ACHN (cell line): ENCODE data around the gene HMCN2.

Source experiments
- DNase-seq: peaks from one replicate; pipeline ENCODE4 v3.0.0-alpha.2; 2015
- in situ Hi-C: cut with HindIII; loops from 2 replicates; pipeline ENCODE4 v1.10.0; 2017; ENCODE audit warnings: low sequenced_read_pairs, low pct_ligation_motif_present, low pct_unique_long_range_greater_than_20kb

The HMCN2 gene

DNA sequence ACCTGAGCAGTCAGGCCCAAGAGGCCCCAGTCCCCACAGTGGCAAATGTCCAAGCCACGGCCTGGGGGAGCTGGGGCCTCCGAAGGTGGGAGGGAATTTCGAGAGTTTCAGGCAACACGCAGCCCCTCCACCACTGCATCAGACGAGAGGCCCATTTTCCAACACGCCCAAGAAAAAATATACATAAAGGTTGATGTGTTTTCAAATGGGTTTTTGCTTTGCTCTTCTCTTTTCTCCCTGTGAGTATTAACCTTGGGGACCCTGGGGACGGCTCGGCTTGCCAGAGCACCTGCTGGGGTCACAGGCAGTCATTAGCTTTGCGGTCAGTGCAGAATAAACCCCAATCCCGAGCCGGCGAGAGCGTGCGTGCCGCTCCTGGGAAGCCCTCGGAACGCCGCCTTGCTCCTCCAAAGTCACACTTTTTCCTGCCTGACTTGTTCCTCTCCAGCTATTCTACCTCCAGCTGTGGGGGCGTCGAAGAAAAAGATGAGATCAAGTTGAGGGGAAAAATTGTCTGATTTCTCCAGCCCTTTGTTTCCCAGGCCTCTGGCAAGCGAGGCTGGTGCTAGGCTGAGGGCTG lies 210.7 kb downstream of the HMCN2 start:
- no peak for DNase-seq
- in situ Hi-C loops: no loop called here

DNA sequence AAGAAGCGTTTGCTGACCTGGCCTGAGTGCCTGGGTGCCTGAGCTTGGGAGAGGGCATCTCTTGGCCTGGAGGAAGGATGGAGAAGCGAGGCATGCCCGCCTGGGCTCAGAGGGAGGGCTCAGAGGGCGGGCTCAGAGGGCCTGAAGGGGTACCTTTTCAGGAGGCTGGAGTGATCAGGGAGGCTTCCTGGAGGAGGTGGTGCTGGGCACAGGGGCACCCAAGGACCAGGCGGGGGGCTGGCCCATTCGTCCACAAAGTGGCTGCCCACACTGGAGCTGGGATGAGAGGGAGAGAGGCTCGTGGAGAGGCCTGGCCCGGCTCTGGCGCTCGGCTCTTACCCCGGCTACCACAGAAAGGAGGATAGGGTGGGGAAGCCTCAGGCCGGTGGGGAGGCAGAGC lies 212.0 kb downstream of the HMCN2 start:
- in situ Hi-C loops: no loop called here
- DNase-seq: no peak

DNA sequence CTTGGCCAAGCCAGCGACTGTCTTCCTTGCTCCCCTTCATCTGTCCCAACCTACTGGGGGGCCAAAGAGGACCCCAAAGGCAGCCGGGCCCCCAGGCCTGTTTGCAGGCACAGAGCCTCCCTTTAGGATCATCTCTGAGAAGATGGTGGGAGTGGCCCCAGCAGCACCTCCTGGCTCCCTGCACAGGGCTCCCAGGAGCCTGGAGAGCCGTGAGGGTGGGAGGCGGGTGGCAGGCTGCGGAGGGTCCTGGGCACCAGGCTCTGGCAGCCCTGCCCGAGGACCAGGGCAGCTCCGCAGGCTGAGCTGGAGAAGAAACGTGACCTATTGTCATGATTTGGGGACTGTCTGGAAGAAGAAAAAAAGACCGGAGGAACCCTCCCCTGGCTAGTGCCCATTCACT lies 212.6 kb downstream of the HMCN2 start:
- no peak for DNase-seq

DNA sequence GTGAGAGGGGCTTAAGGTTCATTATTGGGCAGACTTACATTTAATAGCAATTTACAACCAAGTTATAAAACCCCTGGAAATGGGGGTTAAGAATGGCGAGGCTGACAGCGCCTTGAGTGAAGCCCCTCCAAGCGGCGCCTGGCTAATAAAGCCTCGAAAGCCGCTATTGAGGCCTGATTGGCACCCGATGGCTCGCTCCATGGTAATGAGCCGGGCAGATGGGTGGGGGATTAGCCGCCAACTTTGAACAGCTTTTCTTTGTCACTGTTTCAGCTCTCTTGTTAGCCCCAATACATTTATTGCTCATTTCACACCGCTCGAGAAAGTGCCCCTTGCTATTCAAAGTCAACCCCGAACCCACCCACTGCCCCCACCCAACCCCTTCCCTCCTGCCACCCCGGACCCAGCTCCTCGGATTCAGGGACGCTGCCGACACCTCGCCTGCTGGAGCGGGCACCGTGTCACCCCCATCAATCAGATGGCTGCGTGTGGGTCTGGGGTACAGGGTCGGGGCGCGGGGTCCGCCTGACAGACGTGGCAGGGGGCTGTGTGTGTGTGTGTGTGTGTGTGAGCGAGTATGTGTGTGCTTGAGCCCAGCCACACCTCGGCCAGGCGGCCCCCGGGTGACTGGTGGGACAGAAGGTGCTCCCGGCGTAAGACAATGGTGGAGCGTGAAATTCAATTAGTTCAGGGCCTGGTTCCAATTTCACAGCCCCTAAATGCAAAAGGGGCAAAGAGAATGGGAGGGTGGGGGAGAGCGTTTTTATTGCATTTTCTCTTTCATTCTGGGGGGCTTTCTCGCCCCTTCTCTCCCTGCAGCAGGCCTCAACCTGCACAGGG lies 213.4 kb downstream of the HMCN2 start:
- DNase-seq: no peak
- in situ Hi-C loops: no loop called here

More for the DNA sequence above, 212.6 kb downstream of the HMCN2 start:
- in situ Hi-C loops: no loop called here

DNA sequence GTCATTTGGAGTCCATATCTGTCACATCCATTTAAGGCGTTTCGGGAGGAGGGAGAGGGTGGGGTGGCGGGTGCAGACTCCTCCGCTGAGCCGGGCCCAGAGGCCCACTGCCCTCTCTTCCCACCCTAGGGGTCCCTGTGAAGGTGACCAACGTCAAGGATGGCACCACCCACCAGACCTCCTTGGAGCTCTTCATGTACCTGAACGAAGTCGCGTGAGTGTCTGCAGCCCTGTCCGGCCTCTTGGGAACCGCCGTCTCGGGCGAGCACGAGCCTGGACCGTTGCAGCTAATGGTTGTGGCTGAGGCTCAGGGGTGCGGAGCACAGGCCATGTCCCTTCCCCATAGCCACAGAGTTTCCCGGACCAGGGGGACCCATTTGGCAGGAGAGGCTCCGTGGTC lies 214.0 kb downstream of the HMCN2 start:
- in situ Hi-C loops: no loop called here
- no peak for DNase-seq

DNA sequence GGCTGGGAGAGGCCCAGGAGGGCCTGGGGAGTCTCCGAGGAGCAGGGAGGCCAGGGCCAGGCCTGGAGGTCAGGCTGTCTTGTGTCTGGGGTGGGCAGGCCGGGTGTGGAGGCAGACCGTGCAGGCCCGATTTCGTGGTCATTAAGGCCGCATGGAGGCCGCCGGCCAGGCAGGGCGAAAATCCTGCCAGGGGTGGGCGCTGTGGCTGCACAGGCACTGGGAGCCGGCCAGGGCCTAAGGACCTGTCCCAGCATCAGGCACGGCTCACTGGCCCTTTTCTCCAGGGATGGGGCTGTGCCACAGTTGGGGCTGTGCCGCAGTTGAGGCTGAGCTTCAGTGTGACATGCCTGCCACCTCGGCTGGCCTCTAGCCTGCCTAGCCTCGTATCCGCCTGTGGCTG lies 215.1 kb downstream of the HMCN2 start:
- in situ Hi-C loops: no loop called here
- DNase-seq: no peak

DNA sequence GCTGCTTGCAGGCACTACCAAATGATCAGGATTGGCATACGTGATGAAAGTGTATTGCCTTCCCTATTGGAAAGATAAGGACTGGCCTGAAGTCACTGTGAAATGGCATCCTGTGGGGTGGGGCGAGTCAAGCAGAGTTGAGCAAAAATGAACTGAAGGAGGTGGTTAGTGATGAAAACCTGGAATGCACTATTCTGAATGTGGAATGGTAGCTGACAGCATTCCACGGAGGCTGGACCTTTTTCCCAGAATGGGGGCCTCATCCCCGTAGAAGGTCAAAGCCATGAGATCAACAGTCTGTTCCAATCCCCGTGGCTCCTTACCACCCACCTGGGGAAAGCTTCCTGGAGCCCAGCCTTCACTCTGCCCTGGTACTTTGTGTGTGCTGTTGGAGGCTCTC lies 216.9 kb downstream of the HMCN2 start:
- in situ Hi-C loops: no loop called here

DNA sequence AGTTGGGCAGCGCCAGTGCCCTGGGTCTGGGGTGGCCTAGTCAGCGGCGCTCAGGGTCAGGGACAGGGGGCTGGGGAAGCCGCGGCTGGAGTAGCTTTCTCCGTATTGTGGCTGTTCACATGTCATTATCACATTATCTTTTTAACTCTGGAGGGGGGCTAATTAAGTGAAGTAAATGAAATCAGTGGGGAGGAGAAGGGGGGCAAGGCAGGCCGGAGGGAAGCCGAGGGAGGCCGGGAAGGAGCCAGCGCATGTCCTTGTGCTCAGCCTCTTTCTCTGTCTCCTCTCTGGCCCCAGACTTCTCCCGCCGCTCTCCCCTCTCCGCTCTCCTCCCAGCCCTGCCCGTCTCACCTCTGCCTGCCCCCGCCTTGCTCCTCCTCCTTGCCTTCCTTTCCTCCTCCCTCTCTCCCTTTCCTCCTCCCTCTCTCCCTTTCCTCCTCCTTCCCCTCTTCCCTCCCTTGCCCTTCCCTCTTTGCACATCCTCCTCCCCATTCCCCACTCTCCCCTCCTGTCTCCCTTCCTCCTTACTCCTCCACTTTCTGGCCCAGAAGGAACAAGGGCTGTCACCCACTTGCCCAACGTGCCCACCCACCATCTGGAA lies 217.9 kb downstream of the HMCN2 start:
- no peak for DNase-seq
- in situ Hi-C loops: no loop called here

More for the DNA sequence above, 216.9 kb downstream of the HMCN2 start:
- DNase-seq: no peak
